Superior temporal gyrus (tissue), 1 donor: ENCODE data around the gene SLC17A7.
"Not testable (repeated sequence)": the region's sequence is repeated elsewhere in the genome, so short reads cannot be mapped to it uniquely, and the experiment has no call there.

Experiments
- DNase-seq: peaks from one replicate; pipeline ENCODE4 v3.0.0-alpha.2; 2016; ENCODE audit errors: extremely low spot score

SLC17A7 gene

DNA sequence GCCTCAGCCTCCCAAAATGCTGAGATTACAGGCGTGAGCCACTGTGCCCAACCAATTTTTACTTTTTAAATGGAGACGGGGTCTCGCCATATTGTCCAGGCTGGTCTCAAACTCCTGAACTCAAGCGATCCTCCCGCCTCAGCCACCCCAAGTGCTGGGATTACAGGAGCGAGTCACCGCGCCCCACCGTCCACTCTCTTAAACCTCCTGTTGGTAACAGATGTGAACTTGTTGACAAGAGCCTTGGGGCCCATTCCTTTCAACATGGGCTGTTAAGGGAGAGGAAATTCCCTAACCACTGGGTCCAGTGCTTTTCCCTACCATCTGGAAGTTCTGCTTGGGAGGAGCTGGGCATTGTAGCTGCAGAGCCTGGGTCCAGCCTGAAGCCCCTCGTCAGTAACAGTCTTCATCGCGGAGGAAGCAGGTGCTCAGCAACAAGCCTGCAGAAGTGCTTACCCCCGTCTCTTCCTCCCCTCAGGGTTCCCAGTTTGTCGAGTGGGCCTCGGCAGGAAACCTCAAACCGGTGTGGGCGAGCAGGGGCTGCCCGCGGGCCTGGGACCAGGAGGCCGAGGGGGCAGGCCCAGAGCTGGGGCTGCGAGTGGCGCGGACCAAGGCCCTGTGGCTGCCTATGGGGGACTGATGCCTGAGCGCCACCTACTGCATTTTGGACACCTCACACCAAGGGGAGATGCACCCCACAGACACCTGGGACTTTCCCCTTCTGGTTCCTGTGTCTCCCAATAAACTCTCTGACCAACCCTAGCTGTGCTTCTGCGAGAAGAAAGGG is 28.7 kb upstream of the SLC17A7 start:
- DNase-seq = no peak

GRCh38 chr19:49468746-49469447 is 27.6 kb upstream of the SLC17A7 start:
- DNase-seq = no peak

DNA sequence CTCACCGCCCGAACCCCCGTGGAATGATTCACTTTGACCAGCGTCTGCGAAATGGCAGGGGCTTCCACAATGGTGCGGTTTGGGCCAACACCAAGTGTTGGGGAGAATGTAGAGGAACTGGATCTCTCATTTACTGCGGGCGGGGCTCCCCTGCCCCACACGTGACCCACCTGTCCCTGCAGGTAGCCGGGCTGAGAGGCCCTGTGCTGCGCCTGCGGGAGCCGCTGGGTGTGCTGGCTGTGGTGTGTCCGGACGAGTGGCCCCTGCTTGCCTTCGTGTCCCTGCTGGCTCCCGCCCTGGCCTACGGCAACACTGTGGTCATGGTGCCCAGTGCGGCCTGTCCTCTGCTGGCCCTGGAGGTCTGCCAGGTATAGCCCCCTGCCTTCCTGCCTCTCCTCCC is 26.9 kb upstream of the SLC17A7 start:
- no peak for DNase-seq

DNA sequence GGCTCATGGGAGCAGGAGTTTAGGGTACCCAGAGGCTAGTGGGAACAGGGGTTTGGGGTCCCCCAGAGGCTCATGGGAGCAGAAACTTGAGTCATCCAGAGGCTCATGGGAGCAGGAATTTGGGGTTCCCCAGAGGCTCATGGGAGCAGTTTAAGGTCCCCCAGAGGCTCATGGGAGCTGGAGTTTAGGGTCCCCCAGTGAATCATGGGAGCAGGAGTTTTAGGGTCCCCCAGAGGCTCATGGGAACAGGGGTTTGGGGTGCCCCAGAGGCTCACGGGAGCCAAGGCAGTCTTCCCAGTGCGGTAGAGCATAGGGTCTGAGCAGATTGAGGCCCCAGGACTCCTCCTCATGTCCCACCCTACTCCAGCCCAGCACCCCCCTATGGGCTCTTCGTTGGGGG is 24.0 kb upstream of the SLC17A7 start:
- no peak for DNase-seq

GRCh38 chr19:49463960-49464740 is 22.8 kb upstream of the SLC17A7 start:
- DNase-seq = no peak

DNA sequence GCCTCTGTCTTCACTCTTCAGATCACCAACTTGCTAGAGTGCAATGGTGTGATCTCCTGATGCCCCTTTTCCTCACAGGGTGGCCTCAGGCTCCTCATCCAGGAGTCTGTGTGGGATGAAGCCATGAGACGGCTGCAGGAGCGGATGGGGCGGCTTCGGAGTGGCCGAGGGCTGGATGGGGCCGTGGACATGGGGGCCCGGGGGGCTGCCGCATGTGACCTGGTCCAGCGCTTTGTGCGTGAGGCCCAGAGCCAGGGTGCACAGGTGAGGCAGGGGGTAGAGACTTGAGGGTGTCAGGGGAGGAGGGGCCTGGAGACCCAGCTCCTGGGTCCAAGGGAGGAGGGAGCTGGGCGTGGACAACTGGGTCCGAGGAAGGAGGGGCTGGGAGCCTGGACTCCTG is 21.2 kb upstream of the SLC17A7 start:
- no peak for DNase-seq

- DNase-seq = no peak
These were observed 20.3 kb upstream of the SLC17A7 start for GRCh38 chr19:49461656-49462055.

GRCh38 chr19:49461130-49461529 is 19.8 kb upstream of the SLC17A7 start:
- DNase-seq = not testable (repeated sequence)

DNA sequence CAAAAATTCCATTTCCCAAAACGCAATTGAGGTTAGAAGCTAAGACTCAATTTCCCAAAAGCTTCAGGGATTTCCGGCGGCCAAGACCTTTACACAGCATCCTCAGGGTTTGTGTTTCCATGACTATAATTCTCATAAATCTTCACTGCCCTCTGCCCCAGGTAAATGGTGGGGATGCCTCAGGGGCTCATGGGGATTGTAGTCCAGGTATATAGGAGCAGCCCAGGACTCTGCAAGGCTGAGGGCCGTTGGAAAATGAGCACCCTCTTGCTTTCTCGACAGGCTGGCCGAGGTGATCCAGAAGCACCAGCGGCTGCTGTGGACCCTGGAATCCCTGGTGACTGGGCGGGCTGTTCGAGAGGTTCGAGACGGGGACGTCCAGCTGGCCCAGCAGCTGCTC is 18.1 kb upstream of the SLC17A7 start:
- DNase-seq = no peak

DNA sequence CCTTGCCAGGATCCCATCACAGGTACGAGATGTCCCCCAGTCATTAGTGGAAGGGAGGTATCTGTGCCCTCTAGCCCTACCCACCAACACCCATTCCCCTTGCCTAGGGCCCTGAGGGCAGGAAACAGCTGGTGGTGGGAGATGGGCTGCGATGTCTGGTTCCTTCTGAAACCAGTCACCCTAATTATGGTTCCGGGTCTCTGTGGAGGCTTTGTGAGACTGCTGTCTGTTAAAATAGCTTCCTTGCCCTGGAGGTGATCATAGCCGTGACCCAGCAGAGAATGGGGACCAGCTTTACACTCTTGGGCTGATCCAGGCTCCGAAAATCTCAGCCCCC is 17.2 kb upstream of the SLC17A7 start:
- DNase-seq = no peak

DNA sequence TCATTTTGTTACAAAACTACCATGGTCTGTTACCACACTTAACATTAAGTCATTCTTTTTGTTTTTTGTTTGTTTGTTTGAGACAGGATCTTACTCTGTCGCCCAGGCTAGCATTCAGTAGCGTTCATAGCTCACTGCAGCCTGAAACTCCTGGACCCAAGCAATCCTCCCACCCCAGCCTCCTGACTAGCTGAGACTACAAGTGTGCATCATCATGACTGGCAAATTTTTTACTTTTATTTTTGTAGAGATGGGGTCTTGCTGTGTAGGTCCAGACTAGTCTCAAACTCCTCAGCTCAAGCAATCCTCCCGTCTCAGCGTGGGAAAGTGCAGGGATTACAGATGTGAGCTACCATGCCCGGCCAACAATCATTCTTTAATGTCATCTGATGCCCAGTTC is 15.0 kb upstream of the SLC17A7 start:
- no peak for DNase-seq

DNA sequence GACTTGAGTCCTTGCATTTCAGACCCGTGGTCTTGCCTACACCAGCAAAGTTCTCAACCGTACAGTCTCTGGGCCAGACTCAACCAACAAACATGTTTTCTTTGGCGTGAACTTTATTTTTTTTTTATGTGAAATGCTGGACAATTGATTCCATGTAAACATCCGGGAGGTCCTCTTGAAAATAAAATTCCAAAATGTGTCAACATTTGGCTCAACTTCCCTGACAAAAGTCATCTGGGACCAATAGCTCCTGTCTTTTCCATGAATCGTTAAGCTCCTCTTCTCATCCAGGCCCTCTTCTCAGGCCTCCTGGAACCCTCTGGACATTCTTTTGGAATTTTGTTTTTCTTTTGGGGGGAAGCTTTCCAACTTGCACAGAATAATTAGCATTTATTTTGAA is 14.4 kb upstream of the SLC17A7 start:
- no peak for DNase-seq

DNA sequence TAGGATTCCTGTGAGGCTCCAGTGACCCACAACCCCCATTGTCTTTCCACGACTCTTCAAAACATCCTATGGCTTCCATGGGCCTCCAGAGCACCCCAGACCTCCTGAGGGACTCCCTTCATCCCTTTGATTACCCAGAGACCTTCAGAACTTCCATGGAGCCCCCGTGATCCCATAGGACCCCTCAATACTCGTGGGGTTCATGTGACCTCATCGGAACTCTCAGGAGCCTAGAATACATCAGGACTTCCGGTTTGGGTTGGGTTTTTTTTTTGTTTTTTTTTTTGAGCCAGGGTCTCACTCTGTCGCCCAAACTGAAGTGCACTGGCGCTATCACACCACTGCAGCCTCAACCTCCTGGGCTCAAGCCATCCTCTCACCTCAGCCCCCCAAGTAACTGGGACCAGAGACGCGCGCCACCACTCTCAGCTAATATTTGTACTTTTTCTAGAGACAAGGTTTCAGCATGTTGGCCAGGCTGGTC is 12.5 kb upstream of the SLC17A7 start:
- DNase-seq = no peak

GRCh38 chr19:49453013-49453756 is 11.9 kb upstream of the SLC17A7 start, which contains the start of gene ALDH16A1:
Gene ALDH16A1, plus strand, starts transcription at chr19:49453225. Its CDS starts 107 bp downstream, at chr19:49453332.
- DNase-seq = peak; percentile 99

GRCh38 chr19:49451430-49452181 is 10.3 kb upstream of the SLC17A7 start, which contains the start of gene PIH1D1:
Gene PIH1D1, minus strand, starts transcription at chr19:49451814. Its CDS starts 240 bp downstream, at chr19:49451574.
- DNase-seq = peak; percentile 99

- no peak for DNase-seq
These were observed 9.1 kb upstream of the SLC17A7 start for GRCh38 chr19:49450405-49450804.

DNA sequence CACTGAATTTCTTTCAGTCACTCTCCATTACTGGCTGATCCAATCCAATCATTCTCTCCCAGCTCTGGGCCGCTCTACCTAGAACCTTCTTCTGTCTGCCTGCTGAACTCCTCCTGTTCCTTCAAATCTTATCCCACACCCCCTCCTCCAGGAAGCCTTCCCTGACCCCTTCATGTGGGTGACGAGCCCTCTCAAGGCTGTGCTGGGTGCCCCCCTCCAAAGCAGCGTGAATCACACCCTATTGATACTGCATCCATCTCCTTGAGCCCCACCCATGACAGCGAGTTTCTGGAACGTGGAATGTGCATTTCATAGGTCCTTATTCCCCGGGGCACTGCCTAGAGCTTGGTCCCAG is 7.1 kb upstream of the SLC17A7 start:
- DNase-seq = no peak

DNA sequence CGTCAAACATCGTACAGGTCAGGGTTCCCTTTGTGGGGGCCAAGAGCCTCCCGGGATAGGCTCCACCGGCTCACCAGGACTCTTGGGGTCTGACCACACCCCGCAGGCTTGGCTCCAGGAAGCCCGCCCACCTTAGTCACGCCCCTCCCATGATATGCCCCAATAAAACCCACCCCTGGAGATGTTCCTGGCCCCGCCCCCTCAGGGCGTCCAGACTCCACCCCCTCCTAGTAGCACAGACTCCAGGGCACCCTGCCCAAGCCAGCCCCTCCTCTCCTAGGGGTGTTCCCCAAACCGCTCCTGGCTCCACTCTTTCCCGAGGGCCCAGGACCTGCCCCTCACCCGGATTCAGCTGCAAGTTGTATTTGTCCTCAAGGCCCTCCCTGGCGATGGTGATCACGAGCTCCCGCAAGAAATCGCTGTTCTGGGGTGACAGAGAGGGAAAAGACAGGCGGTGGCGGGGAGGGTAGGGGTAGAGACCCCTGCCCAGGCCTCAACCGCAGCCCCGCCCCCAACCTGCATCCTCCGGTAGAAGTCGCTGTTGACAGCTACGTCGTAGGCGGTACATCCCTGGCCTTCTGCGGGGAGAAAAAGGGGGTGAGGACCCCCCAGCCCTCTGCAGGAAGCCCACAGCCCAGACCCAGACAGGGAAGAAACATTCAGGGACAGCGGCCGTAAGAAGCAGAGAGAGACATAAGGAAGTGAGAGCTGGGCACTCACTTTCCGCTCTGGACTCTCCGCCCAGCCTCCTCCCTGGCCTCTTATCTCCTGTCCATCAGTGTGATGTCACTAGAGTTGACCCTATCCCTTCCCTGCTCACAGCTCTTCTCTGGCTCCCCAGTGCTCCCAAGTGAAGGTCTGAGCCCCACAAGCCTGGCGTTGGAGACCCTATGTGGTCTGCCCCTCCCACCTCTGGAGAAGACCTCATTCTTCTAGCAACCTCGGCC is 6.4 kb upstream of the SLC17A7 start:
- no peak for DNase-seq

GRCh38 chr19:49445997-49446396 is 4.7 kb upstream of the SLC17A7 start:
- DNase-seq = no peak
